GM19397 (cell line): ENCODE data around the gene CLCC1.

Source experiments
- ATAC-seq: cut with Tn5 transposase; IDR thresholded peaks from one replicate; pipeline ENCODE4 v1.9.1; 2021; ENCODE audit warnings: mild to moderate bottlenecking, moderate library complexity; ENCODE audit not compliant: unreplicated experiment

The CLCC1 gene

GRCh38 chr1:108925920-108926319 lies 37.4 kb downstream of the CLCC1 start:
- ATAC-seq: no peak

GRCh38 chr1:108916788-108917187 lies 46.5 kb downstream of the CLCC1 start:
- ATAC-seq: no peak
